K562 (cell line): Measurements from ENCODE around the gene TAF11. TPM values are rescaled to one million over a fixed set of nuclear protein-coding genes. Genes with fewer than 3 reads are reported as not detected.

Experiments used
- C11orf30 ChIP-seq: fragments of 450-650 bp; IDR thresholded peaks from 2 replicates; pipeline ENCODE4 v1.6.1; 2016; ENCODE audit warnings: low read depth, mild to moderate bottlenecking
- DACH1 ChIP-seq: fragments of 450-650 bp; IDR thresholded peaks from 2 replicates; pipeline ENCODE4 v1.6.1; 2018; ENCODE audit not compliant: partially characterized antibody
- FOSL1 ChIP-seq: fragments of 200-800 bp; sonication (Bioruptor generic); conservative IDR thresholded peaks from 2 replicates; pipeline ENCODE4 v1.6.1; 2016; ENCODE audit warnings: missing genetic modification characterization, missing compliant biosample characterization
- FOXO4 ChIP-seq: fragments of 450-650 bp; formaldehyde crosslinking; IDR thresholded peaks from 2 replicates; pipeline ENCODE4 v1.4.0; 2020; ENCODE audit warnings: mild to moderate bottlenecking, moderate library complexity
- HDAC8 ChIP-seq: fragments of 450-650 bp; IDR thresholded peaks from 2 replicates; pipeline ENCODE4 v1.6.1; 2016; ENCODE audit warnings: mild to moderate bottlenecking, missing genetic modification characterization, moderate library complexity, missing compliant biosample characterization
- HSF4 ChIP-seq: fragments of 250-450 bp; sonication (Bioruptor Pico); IDR thresholded peaks from 2 replicates; pipeline ENCODE4 v2.1.2; 2022; ENCODE audit warnings: mild to moderate bottlenecking, moderate library complexity, borderline replicate concordance
- KAT7 ChIP-seq: sonication (generic); formaldehyde crosslinking; IDR thresholded peaks from 2 replicates; pipeline ENCODE4 v1.8.0; 2022; ENCODE audit warnings: missing genetic modification reagents, mild to moderate bottlenecking, borderline replicate concordance
- NFIX ChIP-seq: fragments of 250-450 bp; sonication (Bioruptor Pico); IDR thresholded peaks from 2 replicates; pipeline ENCODE4 v1.4.0; 2020; ENCODE audit warnings: low read depth, mild to moderate bottlenecking, moderate library complexity
- POLR2AphosphoS2 ChIP-seq: IDR thresholded peaks from 2 replicates; pipeline ENCODE4 v1.6.1; 2012; ENCODE audit warnings: low read length, improper control_type of control experiment
- POLR3A ChIP-seq: IDR thresholded peaks from 2 replicates; pipeline ENCODE4 v1.6.1; 2011; ENCODE audit warnings: borderline replicate concordance, mild to moderate bottlenecking, moderate library complexity; ENCODE audit not compliant: insufficient read length, insufficient read depth; ENCODE audit errors: extremely low read depth
- PRDM10 ChIP-seq: fragments of 450-650 bp; IDR thresholded peaks from 2 replicates; pipeline ENCODE4 v1.6.1; 2018; ENCODE audit not compliant: partially characterized antibody
- RCOR1 ChIP-seq, 2 experiments: IDR thresholded peaks; 2 replicates each; pipeline ENCODE4 v1.6.1; 2012; ENCODE audit warnings: low read depth in 2 of 2, low read length in 2 of 2, borderline replicate concordance in 1 of 2, improper control_type of control experiment in 1 of 2
- SAFB2 ChIP-seq: fragments of 200-400 bp; formaldehyde crosslinking; IDR thresholded peaks from 2 replicates; pipeline ENCODE4 v1.6.1; 2018; ENCODE audit warnings: borderline replicate concordance, low read length, low read depth, moderate library complexity; ENCODE audit not compliant: severe bottlenecking
- SMARCE1 ChIP-seq: fragments of 450-650 bp; IDR thresholded peaks from 2 replicates; pipeline ENCODE4 v1.7.1; 2016; ENCODE audit warnings: mild to moderate bottlenecking
- STAG1 ChIP-seq: sonication (generic); formaldehyde crosslinking; IDR thresholded peaks from 2 replicates; pipeline ENCODE4 v1.5.0; 2020; ENCODE audit warnings: missing genetic modification reagents, borderline replicate concordance
- STAT5A ChIP-seq: IDR thresholded peaks from 2 replicates; pipeline ENCODE4 v1.6.1; 2012; ENCODE audit warnings: low read length, inconsistent platforms, borderline replicate concordance
- TBL1XR1 ChIP-seq, 2 experiments: IDR thresholded peaks; 2 replicates each; pipeline ENCODE4 v1.6.1; 2012; ENCODE audit warnings: improper control_type of control experiment in 2 of 2, low read length in 2 of 2, mild to moderate bottlenecking in 1 of 2
- TFAM ChIP-seq: fragments of 250-450 bp; sonication (Bioruptor Pico); conservative IDR thresholded peaks from 2 replicates; pipeline ENCODE4 v1.5.0; 2021; ENCODE audit warnings: mild to moderate bottlenecking, moderate library complexity
- ZBTB17 ChIP-seq: fragments of 450-650 bp; formaldehyde crosslinking; IDR thresholded peaks from 2 replicates; pipeline ENCODE4 v1.4.0; 2020; ENCODE audit warnings: mild to moderate bottlenecking
- ZC3H4 ChIP-seq: sonication (generic); formaldehyde crosslinking; IDR thresholded peaks from 2 replicates; pipeline ENCODE4 v1.9.0; 2021; ENCODE audit warnings: missing genetic modification reagents, borderline replicate concordance
- ZKSCAN1 ChIP-seq: fragments of 150-350 bp; IDR thresholded peaks from 2 replicates; pipeline ENCODE4 v1.6.1; 2016; ENCODE audit warnings: low read depth, low read length
- ZNF274 ChIP-seq: IDR thresholded peaks from 2 replicates; pipeline ENCODE4 v1.6.1; 2011; ENCODE audit warnings: low read depth, mild to moderate bottlenecking, low read length, moderate library complexity, borderline replicate concordance
- ZNF398 ChIP-seq: fragments of 250-450 bp; sonication (Bioruptor Pico); IDR thresholded peaks from 2 replicates; pipeline ENCODE4 v1.8.0; 2021; ENCODE audit warnings: moderate library complexity, mild to moderate bottlenecking, inconsistent platforms
- ZSCAN32 ChIP-seq: fragments of 450-650 bp; formaldehyde crosslinking; IDR thresholded peaks from 2 replicates; pipeline ENCODE4 v1.4.0; 2020; ENCODE audit warnings: mild to moderate bottlenecking, moderate library complexity
- polyA plus RNA-seq, 8 experiments: library from polyadenylated mRNA; depleted of rRNA in 4 of 8; stranded (reverse) in 5 of 8; unstranded in 3 of 8; fragments of >200 nt; fragmentation: Nextera tagmentation in 2 of 8; fragmentation: Illumina TruSeq in 1 of 8; extraction: Ambion mirVana in 2 of 8; extraction: Trizol in 1 of 8; gene quantifications; 2 replicates each; pipeline versions ENCODE4 v1.2.1 to v1.2.3, GENCODE V29; 2011 to 2014; ENCODE audit warnings: inconsistent platforms in 1 of 8, missing spikeins in 1 of 8
- total RNA-seq, 7 experiments: library from RNA; depleted of rRNA in 6 of 7; stranded (reverse); fragments of >200 nt in 6 of 7; fragmentation: Illumina TruSeq in 2 of 7; extraction: Trizol in 2 of 7; gene quantifications; 2 replicates each; pipeline versions ENCODE4 v1.2.1 to v1.2.3, GENCODE V29; 2011 to 2021; ENCODE audit warnings: low replicate concordance in 1 of 7

Gene TAF11
- total and polyA plus RNA-seq, 9 of the 15 experiments (the other 6 are each of a cell fraction or from before 2014, with no cell fraction given), result 40.9 to 91.9 (median 71.9) TPM

- TF ChIP-seq ZNF274, result no peak
- TF ChIP-seq FOSL1 (tag), result peak; percentile 79
- TF ChIP-seq KAT7 (CRISPR knock-in tag), result no peak
- TF ChIP-seq SAFB2, result no peak
- TF ChIP-seq ZKSCAN1, result no peak
- no peak for TF ChIP-seq TFAM
- no peak for TF ChIP-seq HSF4 (CRISPR knock-in tag)
- no peak for TF ChIP-seq FOXO4
- TF ChIP-seq ZC3H4, result no peak
- TF ChIP-seq SMARCE1, result 0 out of 2 replicates have a peak, but pooled peaks have one; percentile 18
- TF ChIP-seq ZBTB17 (CRISPR knock-in tag), result no peak
- TF ChIP-seq POLR2AphosphoS2, result no peak
- TF ChIP-seq HDAC8, result no peak
- TF ChIP-seq ZNF398 (CRISPR knock-in tag), result no peak
- no peak for TF ChIP-seq POLR3A
- TF ChIP-seq TBL1XR1 (IDR thresholded peaks at IDR 0.05; ENCODE audit: low read length in 2 of 2), result no peak
- no peak for TF ChIP-seq STAT5A
- no peak for TF ChIP-seq C11orf30
- peak in 1 of 2 experiments; percentile 30; a peak in 1 of 4 replicates for TF ChIP-seq RCOR1 (IDR thresholded peaks at IDR 0.05; ENCODE audit: borderline replicate concordance in 1 of 2, low read depth in 2 of 2, low read length in 2 of 2)
- no peak for TF ChIP-seq NFIX
- TF ChIP-seq STAG1 (CRISPR knock-in tag), result no peak
- TF ChIP-seq ZSCAN32 (CRISPR knock-in tag), result no peak
- no peak for TF ChIP-seq PRDM10
- TF ChIP-seq DACH1, result no peak
Measured at GRCh38 chr6:34922177-34922663, 34.4 kb upstream of the TAF11 start (continued).
